ENCODE results near the gene OR52M1.

- TF ChIP-seq, protein P1, sequence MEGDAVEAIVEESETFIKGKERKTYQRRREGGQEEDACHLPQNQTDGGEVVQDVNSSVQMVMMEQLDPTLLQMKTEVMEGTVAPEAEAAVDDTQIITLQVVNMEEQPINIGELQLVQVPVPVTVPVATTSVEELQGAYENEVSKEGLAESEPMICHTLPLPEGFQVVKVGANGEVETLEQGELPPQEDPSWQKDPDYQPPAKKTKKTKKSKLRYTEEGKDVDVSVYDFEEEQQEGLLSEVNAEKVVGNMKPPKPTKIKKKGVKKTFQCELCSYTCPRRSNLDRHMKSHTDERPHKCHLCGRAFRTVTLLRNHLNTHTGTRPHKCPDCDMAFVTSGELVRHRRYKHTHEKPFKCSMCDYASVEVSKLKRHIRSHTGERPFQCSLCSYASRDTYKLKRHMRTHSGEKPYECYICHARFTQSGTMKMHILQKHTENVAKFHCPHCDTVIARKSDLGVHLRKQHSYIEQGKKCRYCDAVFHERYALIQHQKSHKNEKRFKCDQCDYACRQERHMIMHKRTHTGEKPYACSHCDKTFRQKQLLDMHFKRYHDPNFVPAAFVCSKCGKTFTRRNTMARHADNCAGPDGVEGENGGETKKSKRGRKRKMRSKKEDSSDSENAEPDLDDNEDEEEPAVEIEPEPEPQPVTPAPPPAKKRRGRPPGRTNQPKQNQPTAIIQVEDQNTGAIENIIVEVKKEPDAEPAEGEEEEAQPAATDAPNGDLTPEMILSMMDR (conservative IDR thresholded peaks at IDR 0.05; ENCODE audit: low read depth, low read length) = no peak
- TF ChIP-seq EZH2 (IDR thresholded peaks at IDR 0.05; ENCODE audit: low read length, unreplicated experiment) (no peak), EZH2phosphoT487 (IDR thresholded peaks at IDR 0.05; ENCODE audit: borderline replicate concordance, low read length) (no peak)
These were observed 21.3 kb upstream of the OR52M1 start for GRCh38 chr11:4523666-4524065.

All from PC-3 (cell line).